GM23338 (cell line): ENCODE data around the gene TUBB4A.

ENCODE experiments used
- EZH2 ChIP-seq: fragments of 200-600 bp; sonication (generic); IDR thresholded peaks from one replicate; pipeline ENCODE4 v1.8.0; 2017; ENCODE audit warnings: antibody characterized with exemption, mild to moderate bottlenecking, low read depth; ENCODE audit not compliant: unreplicated experiment
- EZH2phosphoT487 ChIP-seq: fragments of 200-600 bp; sonication (generic); IDR thresholded peaks from one replicate; pipeline ENCODE4 v1.8.1; 2018; ENCODE audit warnings: antibody characterized with exemption; ENCODE audit not compliant: unreplicated experiment
- NANOG ChIP-seq: IDR thresholded peaks from 2 replicates; pipeline ENCODE4 v1.6.1; 2016; ENCODE audit warnings: antibody characterized with exemption, borderline replicate concordance
- POLR2AphosphoS5 ChIP-seq: IDR thresholded peaks from 2 replicates; pipeline ENCODE4 v1.6.1; 2016; ENCODE audit warnings: antibody characterized with exemption, low read depth
- STAT1 ChIP-seq: IDR thresholded peaks from one replicate; pipeline ENCODE4 v1.6.1; 2016; ENCODE audit warnings: antibody characterized with exemption; ENCODE audit not compliant: unreplicated experiment
- TF ChIP-seq, protein P1 (sequence below), 2 experiments: fragments of 200-600 bp in 1 of 2; sonication (generic) in 1 of 2; conservative IDR thresholded peaks; 2 replicates each; pipeline versions ENCODE4 v1.5.1 to v1.6.1; 2016 to 2017; ENCODE audit warnings: antibody characterized with exemption in 2 of 2, low read depth in 2 of 2, mild to moderate bottlenecking in 2 of 2, moderate library complexity in 1 of 2
- TF ChIP-seq, protein P2 (sequence below): IDR thresholded peaks from one replicate; pipeline ENCODE4 v1.6.1; 2018; ENCODE audit warnings: antibody characterized with exemption; ENCODE audit not compliant: unreplicated experiment

DNA sequence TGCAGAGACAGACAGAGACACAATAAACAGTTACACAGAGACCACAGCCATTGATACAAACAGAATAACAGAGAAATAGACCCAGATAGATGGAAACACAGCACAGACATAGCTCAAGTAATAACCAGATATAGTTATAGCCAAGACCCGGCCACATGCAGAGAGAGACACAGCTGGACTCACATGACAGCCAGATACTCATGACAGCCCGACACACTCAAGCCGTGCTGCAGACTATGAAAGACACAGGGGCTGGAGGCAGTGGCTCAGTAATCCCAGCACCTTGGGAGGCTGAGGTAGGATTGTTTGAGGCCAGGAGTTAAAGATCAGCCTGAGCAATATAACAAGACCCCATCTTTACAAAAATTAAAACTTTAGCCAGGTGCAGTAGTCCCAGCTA is 18.9 kb downstream of the TUBB4A start:
- TF ChIP-seq, protein P1, sequence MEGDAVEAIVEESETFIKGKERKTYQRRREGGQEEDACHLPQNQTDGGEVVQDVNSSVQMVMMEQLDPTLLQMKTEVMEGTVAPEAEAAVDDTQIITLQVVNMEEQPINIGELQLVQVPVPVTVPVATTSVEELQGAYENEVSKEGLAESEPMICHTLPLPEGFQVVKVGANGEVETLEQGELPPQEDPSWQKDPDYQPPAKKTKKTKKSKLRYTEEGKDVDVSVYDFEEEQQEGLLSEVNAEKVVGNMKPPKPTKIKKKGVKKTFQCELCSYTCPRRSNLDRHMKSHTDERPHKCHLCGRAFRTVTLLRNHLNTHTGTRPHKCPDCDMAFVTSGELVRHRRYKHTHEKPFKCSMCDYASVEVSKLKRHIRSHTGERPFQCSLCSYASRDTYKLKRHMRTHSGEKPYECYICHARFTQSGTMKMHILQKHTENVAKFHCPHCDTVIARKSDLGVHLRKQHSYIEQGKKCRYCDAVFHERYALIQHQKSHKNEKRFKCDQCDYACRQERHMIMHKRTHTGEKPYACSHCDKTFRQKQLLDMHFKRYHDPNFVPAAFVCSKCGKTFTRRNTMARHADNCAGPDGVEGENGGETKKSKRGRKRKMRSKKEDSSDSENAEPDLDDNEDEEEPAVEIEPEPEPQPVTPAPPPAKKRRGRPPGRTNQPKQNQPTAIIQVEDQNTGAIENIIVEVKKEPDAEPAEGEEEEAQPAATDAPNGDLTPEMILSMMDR (conservative IDR thresholded peaks at IDR 0.05; ENCODE audit: low read depth in 2 of 2): no peak
- TF ChIP-seq NANOG: no peak
- TF ChIP-seq STAT1: no peak
- no peak for TF ChIP-seq POLR2AphosphoS5
- TF ChIP-seq EZH2: no peak
- TF ChIP-seq, protein P2, sequence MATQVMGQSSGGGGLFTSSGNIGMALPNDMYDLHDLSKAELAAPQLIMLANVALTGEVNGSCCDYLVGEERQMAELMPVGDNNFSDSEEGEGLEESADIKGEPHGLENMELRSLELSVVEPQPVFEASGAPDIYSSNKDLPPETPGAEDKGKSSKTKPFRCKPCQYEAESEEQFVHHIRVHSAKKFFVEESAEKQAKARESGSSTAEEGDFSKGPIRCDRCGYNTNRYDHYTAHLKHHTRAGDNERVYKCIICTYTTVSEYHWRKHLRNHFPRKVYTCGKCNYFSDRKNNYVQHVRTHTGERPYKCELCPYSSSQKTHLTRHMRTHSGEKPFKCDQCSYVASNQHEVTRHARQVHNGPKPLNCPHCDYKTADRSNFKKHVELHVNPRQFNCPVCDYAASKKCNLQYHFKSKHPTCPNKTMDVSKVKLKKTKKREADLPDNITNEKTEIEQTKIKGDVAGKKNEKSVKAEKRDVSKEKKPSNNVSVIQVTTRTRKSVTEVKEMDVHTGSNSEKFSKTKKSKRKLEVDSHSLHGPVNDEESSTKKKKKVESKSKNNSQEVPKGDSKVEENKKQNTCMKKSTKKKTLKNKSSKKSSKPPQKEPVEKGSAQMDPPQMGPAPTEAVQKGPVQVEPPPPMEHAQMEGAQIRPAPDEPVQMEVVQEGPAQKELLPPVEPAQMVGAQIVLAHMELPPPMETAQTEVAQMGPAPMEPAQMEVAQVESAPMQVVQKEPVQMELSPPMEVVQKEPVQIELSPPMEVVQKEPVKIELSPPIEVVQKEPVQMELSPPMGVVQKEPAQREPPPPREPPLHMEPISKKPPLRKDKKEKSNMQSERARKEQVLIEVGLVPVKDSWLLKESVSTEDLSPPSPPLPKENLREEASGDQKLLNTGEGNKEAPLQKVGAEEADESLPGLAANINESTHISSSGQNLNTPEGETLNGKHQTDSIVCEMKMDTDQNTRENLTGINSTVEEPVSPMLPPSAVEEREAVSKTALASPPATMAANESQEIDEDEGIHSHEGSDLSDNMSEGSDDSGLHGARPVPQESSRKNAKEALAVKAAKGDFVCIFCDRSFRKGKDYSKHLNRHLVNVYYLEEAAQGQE: no peak
- TF ChIP-seq EZH2phosphoT487: no peak
